HepG2 (cell line): ENCODE results near the gene FBF1. TPM values are rescaled to one million over a fixed set of nuclear protein-coding genes. Genes with fewer than 3 reads are reported as not detected.

ENCODE experiments used
- CENPBD1 ChIP-seq: sonication (generic); formaldehyde crosslinking; IDR thresholded peaks from 2 replicates; pipeline ENCODE4 v1.8.0; 2022; ENCODE audit warnings: missing genetic modification reagents, low read depth, mild to moderate bottlenecking, borderline replicate concordance
- CHD2 ChIP-seq: IDR thresholded peaks from 2 replicates; pipeline ENCODE4 v1.6.1; 2011; ENCODE audit warnings: low read depth, low read length, improper control_type of control experiment
- REST ChIP-seq, 2 experiments: IDR thresholded peaks; 2 replicates each; pipeline ENCODE4 v1.6.1; 2011 to 2012; ENCODE audit warnings: low read length in 2 of 2, borderline replicate concordance in 1 of 2, low read depth in 1 of 2, mild to moderate bottlenecking in 1 of 2, moderate library complexity in 1 of 2
- ZBTB2 ChIP-seq: sonication (generic); formaldehyde crosslinking; IDR thresholded peaks from 2 replicates; pipeline ENCODE4 v1.8.0; 2022; ENCODE audit warnings: low read depth, missing genetic modification reagents
- ZBTB21 ChIP-seq: sonication (generic); formaldehyde crosslinking; IDR thresholded peaks from 2 replicates; pipeline ENCODE4 v1.4.0; 2020; ENCODE audit warnings: missing genetic modification reagents
- ZBTB8A ChIP-seq: sonication (generic); formaldehyde crosslinking; IDR thresholded peaks from 2 replicates; pipeline ENCODE4 v1.4.0; 2020; ENCODE audit warnings: mild to moderate bottlenecking, low read depth, missing genetic modification reagents, borderline replicate concordance
- ZFP36 ChIP-seq: fragments of 150-350 bp; IDR thresholded peaks from 2 replicates; pipeline ENCODE4 v1.6.1; 2018; ENCODE audit warnings: borderline replicate concordance, low read length, low read depth; ENCODE audit not compliant: partially characterized antibody
- ZNF235 ChIP-seq: sonication (generic); formaldehyde crosslinking; IDR thresholded peaks from 2 replicates; pipeline ENCODE4 v1.8.1; 2023; ENCODE audit warnings: mild to moderate bottlenecking, missing genetic modification reagents, borderline replicate concordance
- ZNF3 ChIP-seq: IDR thresholded peaks from 2 replicates; pipeline ENCODE4 v1.7.0; 2017; ENCODE audit warnings: inconsistent platforms
- ZNF333 ChIP-seq: sonication (generic); formaldehyde crosslinking; IDR thresholded peaks from 2 replicates; pipeline ENCODE4 v1.4.0; 2020; ENCODE audit warnings: mild to moderate bottlenecking, missing genetic modification reagents, borderline replicate concordance
- ZNF34 ChIP-seq: sonication (generic); formaldehyde crosslinking; IDR thresholded peaks from 2 replicates; pipeline ENCODE4 v1.4.0; 2020; ENCODE audit warnings: mild to moderate bottlenecking, missing genetic modification reagents, borderline replicate concordance
- ZNF543 ChIP-seq: sonication (generic); formaldehyde crosslinking; IDR thresholded peaks from 2 replicates; pipeline ENCODE4 v1.4.0; 2020; ENCODE audit warnings: mild to moderate bottlenecking, missing genetic modification reagents
- ZNF574 ChIP-seq: sonication (generic); formaldehyde crosslinking; IDR thresholded peaks from 2 replicates; pipeline ENCODE4 v1.4.0; 2020; ENCODE audit warnings: missing genetic modification reagents
- ZNF713 ChIP-seq: sonication (generic); formaldehyde crosslinking; IDR thresholded peaks from 2 replicates; pipeline ENCODE4 v1.4.0; 2020; ENCODE audit warnings: mild to moderate bottlenecking, missing genetic modification reagents
- ZNF800 ChIP-seq: sonication (generic); formaldehyde crosslinking; IDR thresholded peaks from 2 replicates; pipeline ENCODE4 v1.4.0; 2020; ENCODE audit warnings: missing genetic modification reagents
- ZNF850 ChIP-seq: sonication (generic); formaldehyde crosslinking; conservative IDR thresholded peaks from 2 replicates; pipeline ENCODE4 v1.9.0; 2021; ENCODE audit warnings: mild to moderate bottlenecking, missing genetic modification reagents
- polyA plus RNA-seq, 8 experiments: library from polyadenylated mRNA; depleted of rRNA in 3 of 8; stranded (reverse) in 7 of 8; unstranded in 1 of 8; fragments of >200 nt; fragmentation: Illumina TruSeq in 4 of 8; extraction: Trizol in 4 of 8; gene quantifications; 2 replicates each; pipeline versions ENCODE4 v1.2.1 to v1.2.3, GENCODE V29; 2011 to 2016; ENCODE audit warnings: low read depth in 4 of 8, missing spikeins in 1 of 8, mixed read lengths in 1 of 8; ENCODE audit not compliant: insufficient read depth in 1 of 8
- total RNA-seq, 5 experiments: library from RNA; depleted of rRNA; stranded (reverse); fragments of >200 nt; fragmentation: Illumina TruSeq; extraction: Trizol; gene quantifications; 2 replicates each; pipeline ENCODE4 v1.2.3, GENCODE V29; 2016; ENCODE audit warnings: low read depth in 1 of 5

FBF1 gene
- total and polyA plus RNA-seq, 2 of the 13 experiments (the other 11 are each of a cell fraction or from before 2014, with no cell fraction given) = 2.4 to 8.1 TPM

- peak; percentile 84; the same call in 1 of the 2 replicates for TF ChIP-seq ZNF543
- peak; percentile 27; the same call in 1 of the 2 replicates for TF ChIP-seq ZNF800
- TF ChIP-seq ZNF34 (CRISPR knock-in tag) = peak; percentile 89
- peak; percentile 85 for TF ChIP-seq ZBTB2 (CRISPR knock-in tag)
- no peak for TF ChIP-seq ZNF235 (CRISPR knock-in tag)
- TF ChIP-seq CHD2 = no peak
- TF ChIP-seq REST (IDR thresholded peaks at IDR 0.05; ENCODE audit: borderline replicate concordance in 1 of 2, low read depth in 1 of 2, low read length in 2 of 2) = peak in 1 of 2 experiments; percentile 51; a peak in 1 of 4 replicates
- TF ChIP-seq ZNF3 (CRISPR knock-in tag) = no peak
- TF ChIP-seq CENPBD1 (CRISPR knock-in tag) = no peak
- TF ChIP-seq ZNF333 (CRISPR knock-in tag) = peak; percentile 92
- peak; percentile 91; the same call in 1 of the 2 replicates for TF ChIP-seq ZNF850 (CRISPR knock-in tag)
- no peak for TF ChIP-seq ZFP36
- no peak for TF ChIP-seq ZNF713
- no peak; the same call in 1 of the 2 replicates for TF ChIP-seq ZBTB21 (CRISPR knock-in tag)
- TF ChIP-seq ZNF574 = peak; percentile 78
- TF ChIP-seq ZBTB8A = peak; percentile 66; the same call in 1 of the 2 replicates
These were observed 38.3 kb upstream of the FBF1 start, which contains the start of the genes ACOX1 and TEN1 (continued) for GRCh38 chr17:75978938-75979704.
